ENCODE data around the gene ZDHHC23.
A peak's percentile ranks its signal among the peaks of the same experiment; 100 is the strongest.

ZDHHC23 gene

DNA sequence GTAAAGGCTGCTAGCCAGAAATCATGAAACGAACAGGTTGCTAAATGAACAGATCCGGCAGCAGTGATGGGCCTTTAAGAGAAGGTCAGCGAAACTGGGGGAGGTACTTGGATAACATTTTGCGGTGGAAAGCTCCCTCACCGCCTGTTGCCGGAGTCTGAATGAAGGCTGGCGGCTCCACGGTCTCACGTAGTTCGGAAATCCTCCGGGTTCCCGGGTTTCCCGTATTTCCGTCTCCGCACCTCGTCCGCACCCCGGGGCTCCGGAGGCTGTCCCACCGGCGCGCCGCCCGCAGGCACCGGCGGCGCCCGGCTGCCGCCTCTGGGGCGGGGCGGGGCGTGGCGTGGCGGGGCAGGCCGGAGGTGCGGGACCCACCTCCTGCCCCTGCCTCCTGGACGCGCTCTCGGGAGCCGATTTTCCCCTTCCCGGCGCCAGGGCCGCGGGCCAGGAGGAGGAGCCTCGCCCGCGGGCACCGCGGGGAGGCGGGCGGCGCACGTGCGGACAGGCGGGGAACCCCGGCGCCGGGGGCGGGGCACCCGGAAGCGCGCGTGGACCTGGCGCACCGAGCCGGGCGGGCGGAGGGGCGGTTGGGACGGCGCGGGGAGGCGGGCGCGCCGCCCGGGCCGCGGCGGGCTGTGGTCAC lies at the start of gene ZDHHC23:
ZDHHC23 (plus strand) TSS at position 642 of the 643 bp plus-strand sequence. CDS start 790 bp downstream, outside the sequence.
- TF ChIP-seq ZFX (IDR thresholded peaks at IDR 0.05; ENCODE audit: borderline replicate concordance): no peak
- TF ChIP-seq, protein P1, sequence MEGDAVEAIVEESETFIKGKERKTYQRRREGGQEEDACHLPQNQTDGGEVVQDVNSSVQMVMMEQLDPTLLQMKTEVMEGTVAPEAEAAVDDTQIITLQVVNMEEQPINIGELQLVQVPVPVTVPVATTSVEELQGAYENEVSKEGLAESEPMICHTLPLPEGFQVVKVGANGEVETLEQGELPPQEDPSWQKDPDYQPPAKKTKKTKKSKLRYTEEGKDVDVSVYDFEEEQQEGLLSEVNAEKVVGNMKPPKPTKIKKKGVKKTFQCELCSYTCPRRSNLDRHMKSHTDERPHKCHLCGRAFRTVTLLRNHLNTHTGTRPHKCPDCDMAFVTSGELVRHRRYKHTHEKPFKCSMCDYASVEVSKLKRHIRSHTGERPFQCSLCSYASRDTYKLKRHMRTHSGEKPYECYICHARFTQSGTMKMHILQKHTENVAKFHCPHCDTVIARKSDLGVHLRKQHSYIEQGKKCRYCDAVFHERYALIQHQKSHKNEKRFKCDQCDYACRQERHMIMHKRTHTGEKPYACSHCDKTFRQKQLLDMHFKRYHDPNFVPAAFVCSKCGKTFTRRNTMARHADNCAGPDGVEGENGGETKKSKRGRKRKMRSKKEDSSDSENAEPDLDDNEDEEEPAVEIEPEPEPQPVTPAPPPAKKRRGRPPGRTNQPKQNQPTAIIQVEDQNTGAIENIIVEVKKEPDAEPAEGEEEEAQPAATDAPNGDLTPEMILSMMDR (IDR thresholded peaks at IDR 0.05): peak; percentile 10; the same call in 1 of the 2 replicates

GRCh38 chr3:113898892-113899291 lies 48.9 kb upstream of the ZDHHC23 start:
- TF ChIP-seq, protein P1 (IDR thresholded peaks at IDR 0.05): no peak
- no peak for TF ChIP-seq ZFX (IDR thresholded peaks at IDR 0.05; ENCODE audit: borderline replicate concordance)

More for the DNA sequence above, at the start of gene ZDHHC23:
- peak within 1 kb of the TSS; percentile 86 for H3K27ac ChIP-seq

DNA sequence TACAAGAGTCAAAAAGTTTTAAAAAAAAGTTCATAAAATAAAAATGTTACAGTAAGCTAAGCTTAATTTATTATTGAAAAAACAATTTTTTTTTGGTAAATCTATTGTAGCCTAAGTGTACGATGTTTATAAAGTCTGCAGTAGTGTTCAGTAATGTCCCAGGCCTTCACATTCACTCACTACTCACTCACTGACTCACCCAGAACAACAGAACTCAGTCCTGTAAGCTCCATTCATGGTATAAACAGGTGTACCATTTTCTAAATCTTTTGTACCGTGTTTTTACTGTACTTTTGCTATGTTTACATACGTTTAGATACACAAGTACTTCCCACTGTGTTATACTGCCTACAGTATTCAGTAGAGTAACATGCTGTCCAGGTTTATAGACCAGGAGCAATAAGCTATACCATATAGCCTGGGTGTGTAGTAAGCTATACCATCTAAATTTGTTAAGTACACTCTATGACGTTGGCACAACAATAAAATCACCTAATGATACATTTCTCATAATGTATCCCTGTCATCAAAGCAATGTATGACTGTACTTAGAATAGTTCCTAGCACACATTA lies 41.2 kb upstream of the ZDHHC23 start:
- TF ChIP-seq ZFX (IDR thresholded peaks at IDR 0.05; ENCODE audit: borderline replicate concordance): no peak
- TF ChIP-seq, protein P1 (IDR thresholded peaks at IDR 0.05): no peak
- H3K27ac ChIP-seq: no peak overlapping the region

More at GRCh38 chr3:113898892-113899291, 48.9 kb upstream of the ZDHHC23 start:
- H3K27ac ChIP-seq: no peak overlapping the region

- no peak overlapping the region for H3K27ac ChIP-seq
- TF ChIP-seq ZFX (IDR thresholded peaks at IDR 0.05; ENCODE audit: borderline replicate concordance): no peak
- TF ChIP-seq, protein P1 (IDR thresholded peaks at IDR 0.05): no peak
Observed at GRCh38 chr3:113908133-113908532, 39.7 kb upstream of the ZDHHC23 start.

GRCh38 chr3:113910966-113911365 lies 36.8 kb upstream of the ZDHHC23 start:
- H3K27ac ChIP-seq: no peak overlapping the region
- TF ChIP-seq ZFX (IDR thresholded peaks at IDR 0.05; ENCODE audit: borderline replicate concordance): no peak
- TF ChIP-seq, protein P1 (IDR thresholded peaks at IDR 0.05): no peak

DNA sequence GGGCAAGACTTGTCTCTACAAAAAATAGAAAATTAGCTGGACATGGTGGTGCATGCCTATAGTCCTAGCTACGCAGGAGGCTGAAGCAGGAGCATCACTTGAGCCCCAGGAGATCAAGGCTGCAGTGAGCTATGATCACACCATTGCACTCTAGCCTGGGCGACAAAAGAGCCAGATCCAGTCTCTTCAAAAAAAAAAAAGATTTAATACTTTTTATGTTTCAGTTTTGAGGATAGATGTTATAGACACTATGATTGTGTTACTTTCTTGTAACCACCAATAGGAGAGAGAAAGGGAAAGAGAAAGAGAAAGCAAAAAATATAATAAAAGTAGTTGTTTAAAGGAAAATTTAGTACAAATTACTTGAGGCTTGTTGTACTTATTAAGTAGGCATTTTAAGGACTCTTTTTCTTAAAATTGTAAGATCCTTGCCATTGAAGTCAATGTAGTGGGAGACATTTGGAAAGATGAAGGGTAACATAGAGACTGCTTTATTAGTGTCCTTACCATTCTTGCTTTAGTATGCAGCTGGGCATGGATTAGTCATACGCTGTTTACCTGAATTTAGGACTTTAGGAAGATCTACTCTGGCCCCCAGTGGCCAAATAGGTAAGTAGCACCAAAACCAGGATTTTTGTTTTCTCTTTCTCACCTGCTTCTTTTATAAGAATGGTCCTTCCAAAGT lies 35.1 kb upstream of the ZDHHC23 start:
- TF ChIP-seq, protein P1 (IDR thresholded peaks at IDR 0.05): peak; percentile 78
- TF ChIP-seq ZFX (IDR thresholded peaks at IDR 0.05; ENCODE audit: borderline replicate concordance): no peak
- H3K27ac ChIP-seq: no peak overlapping the region

GRCh38 chr3:113914646-113915045 lies 33.2 kb upstream of the ZDHHC23 start:
- TF ChIP-seq ZFX (IDR thresholded peaks at IDR 0.05; ENCODE audit: borderline replicate concordance): no peak
- TF ChIP-seq, protein P1 (IDR thresholded peaks at IDR 0.05): no peak
- H3K27ac ChIP-seq: no peak overlapping the region

Measured in 22Rv1 (cell line).